Fibroblast of villous mesenchyme (primary cell): Measurements from ENCODE around the gene TXNRD1. TPM values are rescaled to one million over a fixed set of nuclear protein-coding genes. Genes with fewer than 3 reads are reported as not detected.

Experiments
- DNase-seq: peaks from one replicate; pipeline ENCODE4 v3.0.0-alpha.2; 2010; ENCODE audit warnings: low read depth
- H3K4me3 ChIP-seq: 2 replicates; pipeline ENCODE4 v1.5.1; 2011; ENCODE audit warnings: low read depth, mild to moderate bottlenecking, low read length
- CTCF ChIP-seq: IDR thresholded peaks from 2 replicates; pipeline ENCODE4 v1.5.1; 2012; ENCODE audit warnings: low read depth, mild to moderate bottlenecking, low read length; ENCODE audit not compliant: insufficient read depth
- total RNA-seq: library from RNA; depleted of rRNA; stranded (reverse); fragments of >200 nt; gene quantifications from 2 replicates; pipeline ENCODE4 v1.2.3, GENCODE V29; 2012

The TXNRD1 gene
- total RNA-seq, 1 donor: 747 TPM

GRCh38 chr12:104182144-104182543, 33.4 kb upstream of the TXNRD1 start:
- DNase-seq: peak; percentile 96
- no peak for TF ChIP-seq CTCF
- H3K4me3 ChIP-seq: no peak overlapping the region

- peak; percentile 64 for DNase-seq
- TF ChIP-seq CTCF: no peak
Observed at GRCh38 chr12:104182621-104183378, 32.8 kb upstream of the TXNRD1 start.

GRCh38 chr12:104183443-104183842, 32.1 kb upstream of the TXNRD1 start:
- TF ChIP-seq CTCF: no peak
- H3K4me3 ChIP-seq: no peak overlapping the region
- DNase-seq: no peak

More at GRCh38 chr12:104182621-104183378, 32.8 kb upstream of the TXNRD1 start:
- no peak overlapping the region for H3K4me3 ChIP-seq

GRCh38 chr12:104187446-104188155, 28.0 kb upstream of the TXNRD1 start:
- no peak for TF ChIP-seq CTCF
- H3K4me3 ChIP-seq: no peak overlapping the region
- no peak for DNase-seq

- DNase-seq: no peak
- H3K4me3 ChIP-seq: no peak overlapping the region
- no peak for TF ChIP-seq CTCF
Observed at GRCh38 chr12:104188534-104188933, 27.0 kb upstream of the TXNRD1 start.

GRCh38 chr12:104189915-104190555, 25.5 kb upstream of the TXNRD1 start:
- TF ChIP-seq CTCF: no peak
- H3K4me3 ChIP-seq: no peak overlapping the region
- no peak for DNase-seq
